DMS79 (cell line): Measurements from ENCODE around the gene PCID2.

ENCODE experiments used
- DNase-seq: peaks from one replicate; lab custom pipeline; 2025; lab: John Stamatoyannopoulos, UW

The PCID2 gene

DNA sequence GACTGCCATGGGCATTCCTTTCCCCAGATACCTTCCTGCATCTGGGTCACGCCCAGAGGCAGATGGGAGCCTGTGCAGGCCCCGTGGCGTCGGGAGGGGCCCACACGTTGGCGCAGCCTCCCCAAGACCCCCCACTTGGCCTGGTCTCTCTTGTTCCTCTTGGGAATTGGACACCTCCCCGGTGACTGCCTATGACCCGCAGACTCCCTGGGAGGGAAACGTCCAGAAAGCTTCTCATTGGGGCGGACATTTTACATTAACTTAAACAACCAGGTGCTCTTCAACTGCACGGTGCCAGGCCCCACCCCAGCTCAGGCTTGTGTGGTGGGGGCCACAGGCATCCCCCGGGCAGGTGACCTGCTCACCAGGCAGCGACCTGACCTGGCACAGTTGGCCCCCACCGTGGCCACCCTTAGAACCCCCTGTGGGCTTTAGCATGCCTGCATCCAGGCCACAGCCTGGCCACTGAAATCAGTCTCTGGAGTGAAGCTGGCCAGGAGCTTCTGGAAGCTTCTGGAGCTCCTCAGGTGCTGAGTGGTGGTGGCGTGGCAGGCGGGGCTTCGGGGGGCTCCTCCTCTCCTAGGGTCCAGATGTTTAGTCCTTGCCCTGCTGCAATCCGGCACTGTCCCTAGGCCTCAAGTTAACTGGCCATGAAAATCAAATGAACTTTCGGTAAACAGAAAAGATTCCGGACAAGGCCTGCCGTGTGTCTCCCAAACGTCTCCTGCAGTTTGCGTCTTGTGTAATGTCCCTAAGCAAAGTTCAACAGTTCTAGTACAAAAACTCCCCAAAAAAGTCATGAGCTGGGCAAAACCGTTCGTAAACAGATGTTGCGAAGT is 58.5 kb downstream of the PCID2 start:
- DNase-seq, result no peak

DNA sequence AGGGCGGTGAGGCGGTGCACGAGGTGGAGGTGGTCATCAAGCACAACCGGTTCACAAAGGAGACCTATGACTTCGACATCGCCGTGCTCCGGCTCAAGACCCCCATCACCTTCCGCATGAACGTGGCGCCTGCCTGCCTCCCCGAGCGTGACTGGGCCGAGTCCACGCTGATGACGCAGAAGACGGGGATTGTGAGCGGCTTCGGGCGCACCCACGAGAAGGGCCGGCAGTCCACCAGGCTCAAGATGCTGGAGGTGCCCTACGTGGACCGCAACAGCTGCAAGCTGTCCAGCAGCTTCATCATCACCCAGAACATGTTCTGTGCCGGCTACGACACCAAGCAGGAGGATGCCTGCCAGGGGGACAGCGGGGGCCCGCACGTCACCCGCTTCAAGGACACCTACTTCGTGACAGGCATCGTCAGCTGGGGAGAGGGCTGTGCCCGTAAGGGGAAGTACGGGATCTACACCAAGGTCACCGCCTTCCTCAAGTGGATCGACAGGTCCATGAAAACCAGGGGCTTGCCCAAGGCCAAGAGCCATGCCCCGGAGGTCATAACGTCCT is 59.4 kb downstream of the PCID2 start:
- no peak for DNase-seq

DNA sequence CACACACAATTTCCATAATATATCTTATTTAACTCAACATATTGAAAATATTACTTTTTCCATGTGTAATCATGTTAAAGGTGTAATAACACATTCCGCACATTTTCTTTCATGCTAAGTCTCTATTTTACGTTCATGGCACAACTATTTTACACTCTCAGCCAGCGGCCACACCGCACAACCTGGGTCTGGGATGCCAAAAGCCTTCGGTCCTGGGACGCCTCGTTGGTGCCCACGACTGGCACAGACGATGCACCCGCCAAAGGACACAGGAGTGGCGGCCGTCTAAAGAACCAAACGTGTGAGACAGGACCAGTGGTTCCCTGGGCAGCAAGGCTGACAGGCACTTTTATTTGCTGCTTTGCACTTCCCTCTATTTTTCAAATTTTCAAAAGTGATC is 60.1 kb downstream of the PCID2 start:
- DNase-seq, result no peak

DNA sequence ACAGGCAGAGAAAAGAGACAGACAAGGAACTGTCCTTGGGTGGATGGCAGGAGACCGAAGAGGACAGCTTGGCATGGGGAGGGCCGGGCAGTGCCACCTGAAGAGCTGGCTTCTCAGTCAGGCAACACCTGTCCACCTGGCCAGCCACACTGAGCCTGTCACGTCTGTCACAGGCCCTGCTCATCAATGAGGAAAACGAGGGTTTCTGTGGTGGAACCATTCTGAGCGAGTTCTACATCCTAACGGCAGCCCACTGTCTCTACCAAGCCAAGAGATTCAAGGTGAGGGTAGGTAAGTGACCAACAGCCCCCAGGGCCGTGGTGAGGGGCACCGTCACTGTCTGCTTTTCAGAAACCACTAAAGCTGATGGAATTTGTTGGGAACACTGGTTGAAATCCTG is 61.3 kb downstream of the PCID2 start:
- no peak for DNase-seq

DNA sequence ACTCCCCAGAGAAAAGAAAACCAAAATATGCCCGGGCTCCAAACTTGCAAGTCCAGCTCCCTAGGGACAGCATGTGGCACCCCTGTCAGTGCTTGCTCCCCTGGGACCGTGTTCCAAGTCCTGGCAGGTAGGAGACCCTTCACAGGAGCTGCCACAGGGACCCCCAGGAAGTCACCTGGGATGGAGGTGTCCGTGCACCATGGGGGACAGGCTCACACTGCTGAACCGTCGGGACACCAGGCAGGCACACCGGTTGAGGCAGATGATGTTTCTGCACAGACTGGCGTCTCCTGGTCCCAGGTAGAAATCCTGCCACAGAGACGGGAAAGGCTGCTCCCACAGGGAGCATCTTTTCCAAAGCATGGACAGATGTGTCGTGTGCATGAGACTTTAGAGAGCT is 61.7 kb downstream of the PCID2 start:
- DNase-seq, result no peak

DNA sequence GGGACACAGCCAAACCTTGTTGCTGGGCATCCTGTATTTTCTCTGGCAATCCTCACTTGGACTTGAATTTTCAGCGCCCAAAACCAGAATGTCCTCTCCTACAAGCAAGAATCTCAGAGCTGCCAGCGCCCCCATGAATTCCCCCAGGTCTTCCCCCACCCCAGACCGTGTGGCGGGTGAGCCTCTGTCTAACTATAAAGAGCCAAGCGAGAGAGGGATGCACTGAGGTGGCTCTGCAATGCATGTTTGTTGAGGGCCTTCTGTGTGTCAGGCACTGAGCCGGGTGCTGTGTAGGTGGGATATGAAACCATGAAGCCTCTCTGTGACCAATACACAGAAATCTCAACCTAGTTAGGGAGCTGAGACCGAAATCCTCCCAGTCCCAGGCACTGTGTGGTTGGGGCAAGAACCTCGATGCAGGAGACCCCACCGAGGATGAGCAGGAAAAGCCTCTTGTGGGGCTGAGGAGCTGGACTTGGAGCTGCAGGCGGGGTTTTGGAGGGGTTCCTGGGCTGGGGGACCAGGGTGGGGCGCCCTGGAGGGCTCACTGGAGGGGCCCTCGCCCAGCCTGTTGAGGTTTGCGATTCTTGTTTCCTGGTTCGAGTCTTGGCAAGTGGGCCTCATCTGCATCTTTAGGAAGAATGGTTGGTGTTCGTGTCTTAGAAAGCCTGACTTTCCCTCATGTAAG is 62.4 kb downstream of the PCID2 start:
- DNase-seq, result no peak

- DNase-seq, result no peak
Measured at GRCh38 chr13:113145496-113145895, 63.0 kb downstream of the PCID2 start.

GRCh38 chr13:113144255-113144629 is 64.2 kb downstream of the PCID2 start:
- DNase-seq, result no peak

DNA sequence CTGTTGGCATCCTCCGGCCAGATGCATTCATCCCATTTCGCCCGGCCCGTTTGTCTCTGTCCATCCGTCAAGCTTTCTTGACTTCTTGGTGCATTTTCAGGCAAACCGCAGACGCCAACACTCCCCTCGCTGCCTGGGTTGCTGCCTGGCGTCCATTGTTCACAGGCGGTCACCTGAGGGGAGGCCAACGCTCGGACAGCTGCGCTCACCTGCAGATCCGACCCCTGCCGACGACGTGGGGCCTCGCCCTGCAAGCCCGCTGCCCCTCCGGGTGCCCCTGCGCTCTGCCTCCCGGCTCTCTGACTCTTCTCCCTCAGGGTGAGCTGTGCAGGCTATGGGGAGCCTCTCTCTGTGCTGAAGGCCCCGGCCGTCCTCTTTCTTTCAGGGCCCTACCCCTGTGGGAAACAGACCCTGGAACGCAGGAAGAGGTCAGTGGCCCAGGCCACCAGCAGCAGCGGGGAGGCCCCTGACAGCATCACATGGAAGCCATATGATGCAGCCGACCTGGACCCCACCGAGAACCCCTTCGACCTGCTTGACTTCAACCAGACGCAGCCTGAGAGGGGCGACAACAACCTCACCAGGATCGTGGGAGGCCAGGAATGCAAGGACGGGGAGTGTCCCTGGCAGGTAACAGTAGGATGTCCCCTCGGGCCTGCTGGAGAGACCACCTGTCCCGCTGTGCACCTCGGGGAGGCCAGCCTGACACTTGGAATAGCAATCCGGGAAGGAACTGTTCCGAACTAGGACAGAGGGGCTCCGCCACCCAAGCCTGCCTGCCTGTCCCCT is 64.8 kb downstream of the PCID2 start:
- DNase-seq, result no peak

GRCh38 chr13:113142876-113143275 is 65.6 kb downstream of the PCID2 start:
- no peak for DNase-seq

DNA sequence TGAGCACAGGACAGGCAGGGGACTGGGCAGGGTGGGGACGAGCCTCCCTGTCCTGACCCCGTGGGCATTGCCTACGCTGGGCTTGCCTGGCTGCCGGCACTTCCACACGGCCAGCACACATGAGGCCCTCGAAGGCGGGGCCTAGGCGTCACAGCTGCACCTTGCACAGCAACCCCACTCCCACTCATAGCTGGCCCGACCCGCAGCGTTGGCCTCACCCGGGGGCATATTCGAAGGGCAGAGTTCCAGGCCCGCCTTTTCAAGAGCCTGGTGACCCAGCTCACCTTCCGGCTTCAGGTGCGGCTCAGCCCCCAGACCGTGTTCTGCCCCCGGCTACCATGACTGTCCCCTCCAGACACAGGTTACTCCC is 66.9 kb downstream of the PCID2 start:
- no peak for DNase-seq

DNA sequence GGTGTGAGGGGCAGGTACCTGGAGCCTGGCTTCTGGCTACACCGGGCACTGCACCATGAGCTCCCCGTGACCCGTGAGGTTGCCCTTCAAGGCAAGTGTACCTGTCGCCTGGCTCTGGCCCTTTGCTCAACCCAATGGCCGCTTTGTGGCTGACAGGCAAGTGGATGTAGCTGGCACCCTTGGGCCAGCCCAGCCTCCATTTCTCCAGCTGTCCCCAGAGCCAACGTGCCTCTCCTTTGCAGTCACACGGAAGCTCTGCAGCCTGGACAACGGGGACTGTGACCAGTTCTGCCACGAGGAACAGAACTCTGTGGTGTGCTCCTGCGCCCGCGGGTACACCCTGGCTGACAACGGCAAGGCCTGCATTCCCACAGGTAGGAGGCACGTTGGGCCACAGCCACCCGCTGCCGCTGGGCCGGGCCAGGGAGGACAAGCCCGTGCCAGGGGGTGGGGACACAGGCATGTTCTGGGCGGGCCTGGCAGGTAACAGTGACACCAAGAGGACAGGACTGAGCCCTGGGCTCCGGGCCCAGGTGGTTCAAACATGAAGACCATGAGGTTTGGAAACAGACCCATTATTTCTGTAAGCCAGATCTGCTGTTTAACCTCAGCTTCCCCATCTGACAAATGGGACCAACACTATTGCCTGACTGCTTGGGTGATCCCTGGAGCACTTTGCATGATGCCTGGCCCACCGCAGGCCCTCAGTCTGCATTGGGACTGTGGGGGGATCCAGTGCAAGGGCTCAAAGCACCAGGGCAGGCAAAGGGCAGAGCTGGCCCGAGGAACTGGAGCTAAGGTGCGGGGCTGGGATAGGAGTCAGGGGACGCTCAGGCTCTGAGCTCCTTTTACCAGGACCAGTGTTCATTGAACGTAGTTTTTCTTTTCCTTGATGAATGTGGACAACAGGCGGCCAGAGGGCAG is 67.5 kb downstream of the PCID2 start:
- no peak for DNase-seq

- DNase-seq, result no peak
Measured at GRCh38 chr13:113139577-113139976, 68.9 kb downstream of the PCID2 start.

- DNase-seq, result no peak
Measured at GRCh38 chr13:113138792-113139551, 69.5 kb downstream of the PCID2 start.

GRCh38 chr13:113137691-113138298 is 70.7 kb downstream of the PCID2 start:
- DNase-seq, result no peak

DNA sequence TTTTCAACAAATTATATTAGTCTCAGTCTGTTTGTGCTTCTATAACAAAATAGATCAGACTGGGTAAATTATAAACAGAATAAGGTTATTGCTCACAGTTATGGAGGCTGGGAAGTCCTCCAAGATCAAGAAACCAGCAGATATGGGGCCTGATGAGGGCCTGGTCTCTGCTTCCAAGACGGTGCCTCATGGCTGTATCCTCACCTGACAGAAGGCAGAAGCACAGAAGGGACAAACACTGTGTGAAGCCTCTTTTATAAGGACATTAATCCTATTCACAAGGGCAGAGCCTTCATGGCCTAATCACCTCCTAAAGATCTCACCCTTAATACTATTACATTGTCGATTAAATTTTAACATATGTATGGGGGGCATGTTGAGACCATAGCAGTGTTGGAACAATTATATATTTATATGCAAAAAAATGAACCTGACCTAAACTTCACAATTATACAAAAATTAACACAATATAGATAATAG is 73.1 kb downstream of the PCID2 start:
- DNase-seq, result no peak

DNA sequence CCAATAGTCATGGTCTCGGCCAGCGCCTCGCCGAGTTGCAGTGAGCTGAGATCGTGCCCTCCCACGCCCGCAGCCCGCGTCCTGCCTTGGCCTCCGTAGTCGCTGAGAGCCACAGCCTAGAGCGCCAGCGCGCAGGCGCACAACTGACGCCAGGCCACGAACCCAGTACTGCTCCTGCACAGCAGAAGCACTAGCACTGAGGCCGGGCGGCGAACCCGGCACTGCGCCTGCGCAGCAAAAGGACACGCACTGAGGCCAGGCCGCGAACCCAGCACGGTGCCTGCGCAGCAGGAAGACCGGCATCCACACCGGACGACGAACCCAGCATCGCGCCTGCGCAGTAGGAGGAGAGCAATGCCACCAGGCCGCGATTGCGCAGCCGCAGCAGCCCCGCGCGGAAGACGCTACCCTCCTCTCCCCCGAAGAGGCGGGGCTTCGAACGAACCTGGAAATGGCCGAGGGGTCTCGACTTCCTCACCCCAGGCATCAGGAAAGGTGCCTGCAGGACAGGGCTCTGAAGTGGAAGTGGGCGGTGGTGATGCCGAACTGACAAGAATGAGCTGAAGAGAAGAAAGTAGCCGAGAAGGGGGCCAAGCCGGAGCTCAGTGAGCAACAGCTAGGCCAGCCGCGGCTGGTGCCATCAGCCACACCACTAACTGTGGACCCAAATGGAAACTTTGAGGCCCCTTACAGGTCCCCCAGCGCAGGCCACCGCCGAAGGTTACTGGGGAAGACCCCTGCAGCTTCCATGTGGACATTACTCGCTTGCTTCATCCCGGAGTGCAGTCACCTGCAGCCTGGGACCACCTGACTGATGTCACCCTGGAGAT is 78.3 kb downstream of the PCID2 start:
- DNase-seq, result no peak

DNA sequence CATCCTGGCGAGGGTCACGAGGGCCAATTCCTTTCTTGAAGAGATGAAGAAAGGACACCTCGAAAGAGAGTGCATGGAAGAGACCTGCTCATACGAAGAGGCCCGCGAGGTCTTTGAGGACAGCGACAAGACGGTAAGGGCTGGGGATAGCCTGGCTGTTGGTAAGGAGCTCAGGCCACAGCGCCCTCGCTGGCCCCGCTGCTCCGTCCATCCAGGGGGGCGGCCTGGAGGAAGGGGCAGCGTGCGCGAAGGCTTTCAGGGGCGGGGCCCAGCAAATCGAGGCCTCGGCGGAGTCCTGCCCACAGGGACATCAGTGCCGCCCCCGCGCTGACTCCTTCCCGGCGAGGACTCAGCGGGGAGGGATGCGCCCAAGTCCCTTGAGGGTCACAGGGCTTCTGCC is 79.0 kb downstream of the PCID2 start:
- DNase-seq, result no peak
